GM12865 (cell line): ENCODE measurements around the gene WDR45B.

Experiments used
- DNase-seq: peaks from one replicate; pipeline ENCODE4 v3.0.0; 2010; ENCODE audit warnings: low read depth
- H3K4me3 ChIP-seq: 2 replicates; pipeline ENCODE4 v1.5.1; 2011; ENCODE audit warnings: mild to moderate bottlenecking, low read depth, low read length, control low read depth
- CTCF ChIP-seq: IDR thresholded peaks from 2 replicates; pipeline ENCODE4 v1.5.1; 2011; ENCODE audit warnings: low read length, control low read depth, low read depth, inconsistent platforms; ENCODE audit not compliant: insufficient read depth; ENCODE audit errors: missing control alignments

WDR45B gene

GRCh38 chr17:82663381-82664275, 15.4 kb upstream of the WDR45B start:
- no peak overlapping the region for H3K4me3 ChIP-seq
- no peak for DNase-seq
- TF ChIP-seq CTCF = no peak

DNA sequence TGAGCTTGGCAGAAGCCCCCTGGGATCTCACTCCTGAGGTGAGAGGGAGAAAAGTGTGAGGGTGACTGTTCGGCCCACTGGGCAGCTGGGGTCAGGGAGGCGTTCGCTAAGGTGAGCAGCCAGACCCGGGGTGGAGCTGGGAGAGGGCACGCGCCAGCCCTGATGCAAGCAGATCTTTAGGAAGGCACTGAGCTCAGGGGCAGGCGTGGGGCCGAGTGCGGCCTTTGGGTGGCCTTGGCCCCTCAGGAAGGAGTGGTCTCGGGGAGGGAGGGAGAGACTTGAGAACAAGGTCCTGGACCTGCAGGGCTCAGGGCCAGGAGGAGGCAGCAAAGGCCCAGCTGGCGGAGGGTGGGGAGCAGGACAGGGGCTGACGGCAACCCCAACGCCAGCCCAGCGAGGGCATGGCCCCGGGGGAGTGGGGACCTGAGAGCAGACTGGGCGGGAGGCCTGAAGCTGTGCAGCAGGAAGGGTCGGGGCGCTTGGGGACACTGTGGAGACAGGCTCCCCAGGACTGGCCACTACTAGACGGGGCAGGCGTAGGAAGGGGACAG, 14.5 kb upstream of the WDR45B start:
- no peak for TF ChIP-seq CTCF
- no peak for DNase-seq
- no peak overlapping the region for H3K4me3 ChIP-seq

GRCh38 chr17:82661717-82662683, 13.8 kb upstream of the WDR45B start:
- H3K4me3 ChIP-seq = no peak overlapping the region
- TF ChIP-seq CTCF = no peak
- DNase-seq = no peak

DNA sequence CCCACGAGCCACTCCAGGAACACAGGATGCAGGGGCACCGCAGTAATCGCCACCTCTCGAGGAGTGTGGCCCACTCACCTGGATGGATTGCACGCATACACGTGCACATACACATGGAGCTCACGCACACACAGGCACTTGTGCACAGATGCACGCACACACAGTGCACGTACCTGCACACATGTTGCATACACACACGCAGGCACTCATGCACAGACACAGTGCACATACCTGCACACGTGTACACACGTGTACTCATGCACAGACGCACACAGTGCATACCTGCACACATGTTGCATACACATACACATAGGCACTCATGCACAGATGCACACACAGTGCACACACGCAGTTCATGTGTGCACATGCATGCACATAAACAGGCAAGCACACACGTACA, 11.6 kb upstream of the WDR45B start:
- TF ChIP-seq CTCF = no peak
- H3K4me3 ChIP-seq = no peak overlapping the region
- DNase-seq = no peak

DNA sequence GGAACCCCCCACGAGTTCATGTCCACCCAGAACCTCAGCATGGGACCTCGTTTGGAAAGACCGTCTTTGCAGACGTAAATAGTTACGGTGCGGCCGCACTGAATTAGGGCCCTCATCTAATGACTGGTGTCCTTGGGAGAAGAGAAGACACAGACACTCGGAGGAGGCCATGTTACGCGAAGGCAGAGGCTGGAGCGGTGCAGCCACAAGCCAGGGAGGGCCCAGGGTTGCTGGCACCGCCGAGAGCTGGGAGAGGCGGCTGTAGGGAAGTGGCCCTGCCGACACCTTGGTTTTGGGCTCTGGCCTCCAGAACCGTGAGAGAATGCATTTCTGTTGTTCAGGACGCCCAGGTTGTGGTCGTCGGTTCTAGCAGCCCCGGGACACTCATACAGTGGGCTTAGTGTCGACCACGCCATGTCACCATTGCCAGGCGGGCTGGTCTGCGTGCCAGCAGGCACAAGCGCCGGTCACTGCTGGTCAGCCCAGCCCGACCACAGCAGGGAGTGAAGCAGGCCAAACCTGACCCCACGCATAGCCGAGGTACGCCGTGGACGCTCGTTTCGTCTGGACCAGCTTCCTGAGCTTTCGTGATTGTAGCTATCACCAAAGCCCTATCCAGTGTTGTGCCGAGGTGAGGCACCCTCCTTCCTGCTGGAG, 10.7 kb upstream of the WDR45B start:
- H3K4me3 ChIP-seq = no peak overlapping the region
- DNase-seq = no peak
- TF ChIP-seq CTCF = no peak

GRCh38 chr17:82658331-82658730, 10.1 kb upstream of the WDR45B start:
- TF ChIP-seq CTCF = no peak
- no peak for DNase-seq
- no peak overlapping the region for H3K4me3 ChIP-seq
